GM21529 (cell line): ENCODE results near the gene TMCC2.

Experiments used
- ATAC-seq: cut with Tn5 transposase; IDR thresholded peaks from one replicate; pipeline ENCODE4 v1.9.1; 2021; ENCODE audit not compliant: unreplicated experiment

TMCC2 gene

DNA sequence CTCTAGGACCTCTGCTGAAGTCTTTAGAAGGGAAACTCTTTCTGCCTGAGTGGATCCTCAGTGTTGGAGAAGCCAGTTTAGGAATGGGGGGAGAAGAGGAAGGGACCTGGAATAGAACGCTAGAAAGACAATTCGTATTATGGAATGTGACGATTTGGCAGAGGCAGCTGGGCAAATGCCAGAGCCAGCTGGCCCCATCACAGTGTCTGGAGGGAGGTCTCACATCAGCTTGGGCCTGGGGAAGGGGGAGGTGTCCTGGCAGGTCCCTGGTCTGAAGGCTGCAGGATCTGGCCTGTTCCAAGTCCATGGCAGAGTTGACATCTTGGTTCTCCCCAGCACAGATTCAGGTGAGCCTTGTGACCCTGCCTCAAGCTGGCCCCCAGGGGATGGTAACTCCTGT lies 11.3 kb downstream of the TMCC2 start:
- no peak for ATAC-seq

GRCh38 chr1:205240118-205240517 lies 12.4 kb downstream of the TMCC2 start:
- no peak for ATAC-seq

DNA sequence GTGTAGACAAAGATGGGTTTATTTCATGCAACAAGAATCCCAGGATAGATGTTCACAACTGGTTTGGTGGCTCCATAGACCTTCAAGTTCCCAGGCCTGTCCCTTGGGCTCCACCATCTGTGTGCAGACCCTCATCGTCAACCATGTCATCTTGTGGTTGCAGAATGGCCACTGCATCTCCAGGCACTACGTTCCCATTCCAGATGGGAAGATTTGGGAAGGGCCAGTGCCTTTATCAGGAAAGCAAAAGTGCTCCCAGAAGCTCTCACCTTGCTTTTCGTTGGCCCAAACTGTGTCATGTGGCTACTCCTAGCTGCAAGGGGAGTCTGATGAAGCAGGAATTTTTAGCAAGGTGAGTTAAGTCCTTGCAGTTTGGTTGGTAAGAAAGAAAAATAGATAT lies 12.8 kb downstream of the TMCC2 start:
- no peak for ATAC-seq

DNA sequence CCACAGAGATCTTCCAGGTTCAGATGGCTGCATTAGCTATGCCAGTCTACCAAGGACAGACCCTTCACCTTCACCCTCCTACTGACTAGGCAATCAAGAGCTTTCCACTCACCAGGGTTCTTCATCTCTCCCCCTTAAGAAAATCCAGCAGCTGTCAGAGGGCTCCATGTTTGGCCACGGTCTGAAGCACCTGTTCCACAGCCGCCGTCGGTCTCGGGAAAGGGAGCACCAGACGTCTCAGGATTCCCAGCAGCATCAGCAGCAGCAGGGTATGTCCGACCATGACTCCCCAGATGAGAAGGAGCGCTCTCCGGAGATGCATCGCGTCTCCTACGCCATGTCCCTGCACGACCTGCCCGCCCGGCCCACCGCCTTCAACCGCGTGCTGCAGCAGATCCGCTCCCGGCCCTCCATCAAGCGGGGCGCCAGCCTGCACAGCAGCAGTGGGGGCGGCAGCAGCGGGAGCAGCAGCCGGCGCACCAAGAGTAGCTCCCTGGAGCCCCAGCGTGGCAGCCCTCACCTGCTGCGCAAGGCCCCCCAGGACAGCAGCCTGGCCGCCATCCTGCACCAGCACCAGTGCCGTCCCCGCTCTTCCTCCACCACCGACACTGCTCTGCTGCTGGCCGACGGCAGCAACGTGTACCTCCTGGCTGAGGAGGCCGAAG lies 13.8 kb downstream of the TMCC2 start:
- ATAC-seq = no peak

DNA sequence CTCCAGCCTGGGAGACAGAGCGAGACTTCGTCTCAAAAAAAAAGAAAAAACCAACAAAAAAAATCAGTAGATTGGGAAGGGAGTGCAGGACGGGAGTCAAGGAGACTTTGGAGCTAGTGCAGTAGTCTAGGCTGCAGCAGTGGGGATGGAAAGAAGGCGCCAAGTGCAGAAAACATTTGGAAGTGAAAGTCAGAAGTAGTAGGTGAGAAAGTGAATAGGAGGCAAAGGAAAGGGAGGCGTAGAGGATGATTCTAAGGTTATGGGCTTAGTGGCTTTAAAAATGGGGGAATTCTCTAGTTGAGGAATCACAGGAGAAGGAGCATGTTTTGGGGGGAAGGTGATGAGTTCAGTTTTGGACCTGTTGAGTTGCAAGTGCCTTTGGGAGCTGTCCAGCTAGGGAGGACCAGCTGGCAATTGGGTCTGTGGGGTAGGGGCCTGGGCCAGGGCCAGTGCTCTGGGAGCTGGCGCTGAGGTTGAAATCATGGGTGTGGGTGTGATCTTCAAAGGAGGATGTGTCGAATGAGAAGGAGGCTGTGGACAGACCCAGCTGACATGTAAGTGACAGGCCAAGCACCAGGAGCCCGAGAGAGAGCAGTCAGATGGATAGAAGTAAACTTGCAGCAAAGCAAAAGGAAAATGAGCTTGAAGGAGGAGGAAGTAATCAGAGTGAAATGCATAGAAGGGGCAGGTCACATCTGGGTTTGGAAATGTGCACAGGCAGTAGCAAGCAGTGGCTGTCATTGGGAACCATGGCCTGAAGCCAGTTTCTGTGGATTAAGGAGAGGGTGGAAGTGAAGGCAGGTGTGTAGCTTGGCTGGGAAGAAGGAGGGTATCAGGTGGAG lies 15.8 kb downstream of the TMCC2 start:
- no peak for ATAC-seq

GRCh38 chr1:205244384-205244783 lies 16.6 kb downstream of the TMCC2 start:
- ATAC-seq = no peak

DNA sequence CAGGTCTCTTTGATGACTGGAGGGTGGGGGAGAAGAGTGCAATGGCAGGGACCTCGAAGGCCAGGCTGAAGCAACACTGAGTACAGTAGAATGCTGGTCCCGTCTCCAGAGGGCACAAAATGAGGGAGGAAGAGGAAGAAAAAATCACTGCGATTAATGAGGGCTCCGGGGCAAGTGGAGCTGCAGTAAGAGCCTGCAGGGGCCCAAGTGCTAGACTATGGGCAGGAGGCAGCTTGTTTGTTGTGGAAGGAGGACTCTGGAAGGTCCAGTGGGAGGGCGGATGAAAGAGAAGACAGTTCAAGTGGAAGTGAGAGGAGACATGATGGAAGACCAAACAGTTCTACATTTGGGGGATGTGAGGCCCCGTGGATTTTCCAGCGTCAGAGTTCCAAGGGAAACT lies 17.4 kb downstream of the TMCC2 start:
- no peak for ATAC-seq

DNA sequence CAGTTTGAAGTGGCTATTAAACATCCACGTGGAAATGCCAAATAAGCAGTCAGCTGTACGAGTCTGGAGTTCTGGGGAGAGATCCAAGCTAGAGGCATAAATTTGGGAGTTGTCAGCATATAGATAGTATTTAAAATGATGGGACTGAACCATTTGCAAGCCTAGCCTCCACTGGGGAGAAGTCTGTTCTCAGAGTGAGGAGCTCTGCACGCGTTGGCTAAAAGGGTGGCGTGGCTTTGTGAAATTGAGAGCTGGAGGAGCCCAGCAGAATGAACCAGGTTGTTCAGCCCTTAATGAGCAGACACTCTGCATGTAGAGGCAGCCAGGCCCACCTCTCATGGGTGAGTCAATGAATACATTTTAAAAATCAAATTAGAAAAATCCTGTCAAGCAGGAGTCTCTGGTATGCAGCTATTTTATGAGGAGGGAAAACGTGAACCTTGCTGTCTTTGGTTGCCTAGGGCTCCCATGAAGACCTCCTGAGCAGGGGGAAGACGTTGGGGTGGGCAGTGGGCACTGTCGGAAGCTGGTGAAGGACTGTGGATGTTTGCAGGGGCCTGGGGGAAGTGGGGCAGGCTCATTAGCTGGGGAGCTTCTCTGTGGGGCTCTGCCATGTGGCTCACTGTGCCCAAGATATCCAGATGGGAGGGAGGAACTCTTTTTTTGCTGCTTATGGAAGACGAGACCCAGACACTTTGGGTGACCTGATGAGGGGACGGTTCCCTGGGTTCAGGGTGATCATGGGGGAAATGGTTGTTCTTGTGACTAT lies 18.8 kb downstream of the TMCC2 start:
- no peak for ATAC-seq

- no peak for ATAC-seq
Measured at GRCh38 chr1:205247130-205247921, 19.6 kb downstream of the TMCC2 start.

DNA sequence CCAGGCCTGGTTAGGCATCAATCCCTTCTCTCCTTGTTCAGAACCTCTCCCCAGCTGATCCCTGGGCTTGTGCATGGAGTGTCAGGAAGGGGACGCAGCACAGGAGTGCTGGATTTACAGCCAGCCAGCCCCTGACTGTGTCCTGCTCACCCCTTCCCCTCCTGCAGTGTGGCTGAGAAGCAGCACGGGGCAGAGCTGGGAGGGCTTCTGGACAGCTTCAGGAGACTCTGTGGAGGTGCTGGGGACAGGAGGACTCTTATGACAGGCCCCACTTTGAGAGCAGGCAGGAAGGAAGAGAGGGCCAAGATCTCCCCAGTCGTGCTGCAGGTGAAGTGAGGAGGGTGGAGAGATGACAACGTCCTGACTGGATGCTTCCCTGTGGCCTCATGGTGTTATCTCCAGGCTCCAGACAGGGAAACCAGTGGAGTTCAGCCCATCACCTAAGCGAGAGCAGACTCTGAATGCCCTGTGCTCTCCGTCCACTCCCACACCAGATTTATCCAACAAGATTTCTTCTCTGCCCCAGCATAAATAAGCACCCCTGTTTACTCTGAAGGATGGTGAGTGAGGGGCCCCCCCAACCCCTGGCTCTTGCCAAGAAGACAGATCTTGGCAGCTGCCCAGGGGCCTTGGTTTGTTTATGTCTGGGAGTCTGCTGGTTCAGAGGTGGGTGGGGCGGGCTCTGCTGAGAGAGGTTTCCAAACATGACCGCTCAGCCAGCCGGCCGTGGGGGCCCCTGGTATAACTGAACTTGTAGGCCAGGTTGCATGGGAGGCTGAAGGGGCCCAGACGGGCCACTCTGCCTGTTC lies 21.3 kb downstream of the TMCC2 start:
- no peak for ATAC-seq

DNA sequence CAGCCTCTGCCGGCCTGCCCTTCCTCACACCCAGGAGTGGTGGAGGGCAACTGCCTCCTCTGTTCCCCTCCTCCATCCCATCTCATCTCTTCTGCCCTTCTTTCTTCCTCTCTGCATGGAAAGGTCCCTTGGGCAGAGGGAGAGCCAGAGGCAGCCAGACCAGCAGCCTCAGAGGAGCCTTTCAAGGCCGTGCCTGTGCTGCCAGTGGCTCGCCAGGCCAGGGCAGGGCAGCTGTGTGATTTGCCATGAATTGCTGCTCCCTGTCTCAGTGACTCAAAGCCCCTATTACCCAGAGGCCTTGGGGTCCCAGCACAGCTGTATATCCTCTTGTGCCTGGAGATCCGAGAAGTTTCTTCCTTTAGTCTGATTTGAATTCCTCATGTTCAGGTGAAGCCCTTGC lies 21.9 kb downstream of the TMCC2 start:
- no peak for ATAC-seq

DNA sequence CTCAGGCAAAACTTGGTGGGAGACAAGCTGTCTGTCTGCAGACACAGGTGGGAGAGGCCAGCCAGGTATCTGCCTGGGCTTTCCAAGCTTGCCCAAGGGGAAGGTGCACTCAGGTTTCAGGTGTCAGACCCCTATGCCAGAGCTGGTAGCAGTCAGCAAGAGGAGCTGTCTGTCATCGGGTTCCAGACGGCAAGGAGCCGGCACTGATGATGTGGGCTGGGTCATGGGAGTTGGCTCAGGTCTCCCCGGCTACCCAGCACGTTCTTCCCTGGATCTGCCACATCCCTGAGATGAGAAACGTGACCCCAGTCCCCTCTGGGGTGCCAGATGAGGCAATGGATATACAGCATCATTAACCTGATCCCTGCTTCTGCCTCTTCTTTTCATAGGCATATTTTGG lies 23.0 kb downstream of the TMCC2 start:
- no peak for ATAC-seq

GRCh38 chr1:205251576-205251975 lies 23.8 kb downstream of the TMCC2 start:
- ATAC-seq = no peak

GRCh38 chr1:205255941-205256780 lies 28.4 kb downstream of the TMCC2 start:
- peak; percentile 82 for ATAC-seq

- ATAC-seq = no peak
Measured at GRCh38 chr1:205256951-205257625, 29.3 kb downstream of the TMCC2 start.

GRCh38 chr1:205257735-205258134 lies 30.0 kb downstream of the TMCC2 start:
- no peak for ATAC-seq

- ATAC-seq = no peak
Measured at GRCh38 chr1:205258261-205258691, 30.5 kb downstream of the TMCC2 start.

GRCh38 chr1:205258719-205259118 lies 31.0 kb downstream of the TMCC2 start:
- ATAC-seq = no peak
